Heart left ventricle (tissue), 13 donors: Measurements from ENCODE around the gene CD300C.

Experiments
- CTCF ChIP-seq, 12 donors: fragments of 200-600 bp; sonication (generic) in 4 of 12; IDR thresholded peaks; one replicate each; pipeline versions ENCODE4 v1.5.0 to v1.8.0; 2018 to 2022; ENCODE audit warnings: antibody characterized with exemption in 12 of 12, mild to moderate bottlenecking in 5 of 12
- POLR2A ChIP-seq, 2 donors: fragments of 450-650 bp; IDR thresholded peaks; one replicate each; pipeline ENCODE4 v1.6.1; 2017; ENCODE audit warnings: antibody characterized with exemption in 2 of 2, mild to moderate bottlenecking in 2 of 2, moderate library complexity in 2 of 2
- donor health status: ischemic (EF 13 %, LVEDD 7.1; RV severe dilation, severe dysfunction).
- donor health status: DM: no; HTN: yes; CAD: no.
- donor health status: DM: no; HTN: no; CAD: no.
- donor health status: ischemic (EF 25% LVEDD 6.9; RV normal size, moderate dysfunction).
- donor health status: ischemic (EF 25% LVEDD 5.7; RV mildly dilated, moderate dysfunction).
- donor health status: ischemic (EF 35%, LVEDD 5.7; RV mildly dilated, moderate dysfunction).
- donor health status: nonischemic (EF 11% LVEDD 7.7; RV severe dilation, severe dysfunction).
- donor health status: DM: yes; HTN: yes; CAD: no.
- donor health status: PGD.
- donor health status: ischemic (EF 29% LVEDD 5.4; RV normal size, mild dysfunction).
- donor health status: nonischemic (EF 23%, LVEDD 6.1; RV moderate dilation, normal function).

- TF ChIP-seq POLR2A (IDR thresholded peaks at IDR 0.05) (no peak), CTCF (IDR thresholded peaks at IDR 0.05) (no peak)
Observed at GRCh38 chr17:74528491-74529199, 17.3 kb downstream of the CD300C start.
